H1 (cell line): Measurements from ENCODE around the gene CCL7. TPM values are rescaled to one million over a fixed set of nuclear protein-coding genes. Genes with fewer than 3 reads are reported as not detected.

ENCODE experiments used
- ASH2L ChIP-seq: fragments of 200-600, 300-600 bp; sonication (generic); IDR thresholded peaks from one replicate; pipeline ENCODE4 v1.7.1; 2017; ENCODE audit warnings: low read length
- BRCA1 ChIP-seq: IDR thresholded peaks from 2 replicates; pipeline ENCODE4 v1.6.1; 2012; ENCODE audit warnings: low read depth, low read length, improper control_type of control experiment
- HDAC6 ChIP-seq: IDR thresholded peaks from one replicate; pipeline ENCODE4 v1.7.1; 2012; ENCODE audit warnings: low read depth, mild to moderate bottlenecking, inconsistent platforms, low read length, moderate library complexity
- SIN3A ChIP-seq, 2 experiments: IDR thresholded peaks in 1 of 2; conservative IDR thresholded peaks in 1 of 2; 2 replicates each; pipeline ENCODE4 v1.6.1; 2011 to 2012; ENCODE audit warnings: low read length in 2 of 2, improper control_type of control experiment in 1 of 2, low read depth in 1 of 2, mild to moderate bottlenecking in 1 of 2
- YY1 ChIP-seq: IDR thresholded peaks from 2 replicates; pipeline ENCODE4 v1.6.1; 2011; ENCODE audit warnings: low read depth, mild to moderate bottlenecking, low read length
- polyA plus RNA-seq, 7 experiments: library from polyadenylated mRNA; depleted of rRNA in 3 of 7; stranded (reverse) in 5 of 7; unstranded in 2 of 7; fragments of >200 nt in 5 of 7; fragments of 200-250 nt in 2 of 7; gene quantifications; 1 replicate in 5 of 7; 2 replicates in 1 of 7; 4 replicates in 1 of 7; pipeline versions ENCODE4 v1.2.1 to v1.2.3, GENCODE V29; 2011 to 2013; ENCODE audit warnings: missing spikeins in 2 of 7, mixed read lengths in 2 of 7
- total RNA-seq: library from RNA; stranded (reverse); fragmentation: NEBNext Ultra II Directional; extraction: Animal tissue kit (Norgen Biotek cat#: 25700); gene quantifications from 2 replicates; pipeline ENCODE4 v1.2.1, GENCODE V29; 2021
- TF ChIP-seq, protein P1 (sequence below): fragments of 300-600 bp; sonication (generic); IDR thresholded peaks from 2 replicates; pipeline ENCODE4 v1.7.1; 2012; ENCODE audit warnings: low read length, moderate library complexity, mild to moderate bottlenecking, inconsistent platforms; ENCODE audit not compliant: insufficient replicate concordance
- TF ChIP-seq, protein P2 (sequence below), 3 experiments: IDR thresholded peaks; 1 replicate in 2 of 3; 2 replicates in 1 of 3; pipeline versions ENCODE4 v1.5.1 to v1.6.1; 2011; ENCODE audit warnings: low read length in 3 of 3, mild to moderate bottlenecking in 3 of 3, inconsistent platforms in 2 of 3, low read depth in 1 of 3, moderate library complexity in 1 of 3; ENCODE audit not compliant: insufficient read depth in 1 of 3; ENCODE audit errors: control extremely low read depth in 1 of 3
- TF ChIP-seq, protein P3 (sequence below): IDR thresholded peaks from 2 replicates; pipeline ENCODE4 v1.6.1; 2012; ENCODE audit warnings: inconsistent platforms

CCL7 gene
- total and polyA plus RNA-seq, 2 of the 8 experiments (the other 6 are each of a cell fraction or from before 2014, with no cell fraction given) = not detected

DNA sequence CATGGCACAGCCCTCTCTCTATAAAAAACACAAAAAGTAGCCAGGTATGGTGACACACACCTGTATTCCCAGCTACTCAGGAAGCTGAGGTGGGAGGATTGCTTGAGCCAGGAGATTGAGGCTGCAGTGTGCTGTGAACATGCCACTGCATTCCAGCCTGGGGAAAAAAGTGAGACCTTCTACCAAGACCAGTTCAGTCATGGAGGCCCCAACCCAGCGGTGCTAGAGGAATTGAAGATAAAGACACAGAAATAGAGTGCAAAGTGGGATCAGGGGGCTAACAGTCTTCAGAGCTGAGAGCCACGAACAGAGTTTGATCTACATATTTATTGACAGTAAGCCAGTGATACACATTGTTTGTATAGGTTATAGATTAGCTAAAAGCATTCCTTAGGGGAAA, 33.6 kb downstream of the CCL7 start (continued):
- TF ChIP-seq, protein P1, sequence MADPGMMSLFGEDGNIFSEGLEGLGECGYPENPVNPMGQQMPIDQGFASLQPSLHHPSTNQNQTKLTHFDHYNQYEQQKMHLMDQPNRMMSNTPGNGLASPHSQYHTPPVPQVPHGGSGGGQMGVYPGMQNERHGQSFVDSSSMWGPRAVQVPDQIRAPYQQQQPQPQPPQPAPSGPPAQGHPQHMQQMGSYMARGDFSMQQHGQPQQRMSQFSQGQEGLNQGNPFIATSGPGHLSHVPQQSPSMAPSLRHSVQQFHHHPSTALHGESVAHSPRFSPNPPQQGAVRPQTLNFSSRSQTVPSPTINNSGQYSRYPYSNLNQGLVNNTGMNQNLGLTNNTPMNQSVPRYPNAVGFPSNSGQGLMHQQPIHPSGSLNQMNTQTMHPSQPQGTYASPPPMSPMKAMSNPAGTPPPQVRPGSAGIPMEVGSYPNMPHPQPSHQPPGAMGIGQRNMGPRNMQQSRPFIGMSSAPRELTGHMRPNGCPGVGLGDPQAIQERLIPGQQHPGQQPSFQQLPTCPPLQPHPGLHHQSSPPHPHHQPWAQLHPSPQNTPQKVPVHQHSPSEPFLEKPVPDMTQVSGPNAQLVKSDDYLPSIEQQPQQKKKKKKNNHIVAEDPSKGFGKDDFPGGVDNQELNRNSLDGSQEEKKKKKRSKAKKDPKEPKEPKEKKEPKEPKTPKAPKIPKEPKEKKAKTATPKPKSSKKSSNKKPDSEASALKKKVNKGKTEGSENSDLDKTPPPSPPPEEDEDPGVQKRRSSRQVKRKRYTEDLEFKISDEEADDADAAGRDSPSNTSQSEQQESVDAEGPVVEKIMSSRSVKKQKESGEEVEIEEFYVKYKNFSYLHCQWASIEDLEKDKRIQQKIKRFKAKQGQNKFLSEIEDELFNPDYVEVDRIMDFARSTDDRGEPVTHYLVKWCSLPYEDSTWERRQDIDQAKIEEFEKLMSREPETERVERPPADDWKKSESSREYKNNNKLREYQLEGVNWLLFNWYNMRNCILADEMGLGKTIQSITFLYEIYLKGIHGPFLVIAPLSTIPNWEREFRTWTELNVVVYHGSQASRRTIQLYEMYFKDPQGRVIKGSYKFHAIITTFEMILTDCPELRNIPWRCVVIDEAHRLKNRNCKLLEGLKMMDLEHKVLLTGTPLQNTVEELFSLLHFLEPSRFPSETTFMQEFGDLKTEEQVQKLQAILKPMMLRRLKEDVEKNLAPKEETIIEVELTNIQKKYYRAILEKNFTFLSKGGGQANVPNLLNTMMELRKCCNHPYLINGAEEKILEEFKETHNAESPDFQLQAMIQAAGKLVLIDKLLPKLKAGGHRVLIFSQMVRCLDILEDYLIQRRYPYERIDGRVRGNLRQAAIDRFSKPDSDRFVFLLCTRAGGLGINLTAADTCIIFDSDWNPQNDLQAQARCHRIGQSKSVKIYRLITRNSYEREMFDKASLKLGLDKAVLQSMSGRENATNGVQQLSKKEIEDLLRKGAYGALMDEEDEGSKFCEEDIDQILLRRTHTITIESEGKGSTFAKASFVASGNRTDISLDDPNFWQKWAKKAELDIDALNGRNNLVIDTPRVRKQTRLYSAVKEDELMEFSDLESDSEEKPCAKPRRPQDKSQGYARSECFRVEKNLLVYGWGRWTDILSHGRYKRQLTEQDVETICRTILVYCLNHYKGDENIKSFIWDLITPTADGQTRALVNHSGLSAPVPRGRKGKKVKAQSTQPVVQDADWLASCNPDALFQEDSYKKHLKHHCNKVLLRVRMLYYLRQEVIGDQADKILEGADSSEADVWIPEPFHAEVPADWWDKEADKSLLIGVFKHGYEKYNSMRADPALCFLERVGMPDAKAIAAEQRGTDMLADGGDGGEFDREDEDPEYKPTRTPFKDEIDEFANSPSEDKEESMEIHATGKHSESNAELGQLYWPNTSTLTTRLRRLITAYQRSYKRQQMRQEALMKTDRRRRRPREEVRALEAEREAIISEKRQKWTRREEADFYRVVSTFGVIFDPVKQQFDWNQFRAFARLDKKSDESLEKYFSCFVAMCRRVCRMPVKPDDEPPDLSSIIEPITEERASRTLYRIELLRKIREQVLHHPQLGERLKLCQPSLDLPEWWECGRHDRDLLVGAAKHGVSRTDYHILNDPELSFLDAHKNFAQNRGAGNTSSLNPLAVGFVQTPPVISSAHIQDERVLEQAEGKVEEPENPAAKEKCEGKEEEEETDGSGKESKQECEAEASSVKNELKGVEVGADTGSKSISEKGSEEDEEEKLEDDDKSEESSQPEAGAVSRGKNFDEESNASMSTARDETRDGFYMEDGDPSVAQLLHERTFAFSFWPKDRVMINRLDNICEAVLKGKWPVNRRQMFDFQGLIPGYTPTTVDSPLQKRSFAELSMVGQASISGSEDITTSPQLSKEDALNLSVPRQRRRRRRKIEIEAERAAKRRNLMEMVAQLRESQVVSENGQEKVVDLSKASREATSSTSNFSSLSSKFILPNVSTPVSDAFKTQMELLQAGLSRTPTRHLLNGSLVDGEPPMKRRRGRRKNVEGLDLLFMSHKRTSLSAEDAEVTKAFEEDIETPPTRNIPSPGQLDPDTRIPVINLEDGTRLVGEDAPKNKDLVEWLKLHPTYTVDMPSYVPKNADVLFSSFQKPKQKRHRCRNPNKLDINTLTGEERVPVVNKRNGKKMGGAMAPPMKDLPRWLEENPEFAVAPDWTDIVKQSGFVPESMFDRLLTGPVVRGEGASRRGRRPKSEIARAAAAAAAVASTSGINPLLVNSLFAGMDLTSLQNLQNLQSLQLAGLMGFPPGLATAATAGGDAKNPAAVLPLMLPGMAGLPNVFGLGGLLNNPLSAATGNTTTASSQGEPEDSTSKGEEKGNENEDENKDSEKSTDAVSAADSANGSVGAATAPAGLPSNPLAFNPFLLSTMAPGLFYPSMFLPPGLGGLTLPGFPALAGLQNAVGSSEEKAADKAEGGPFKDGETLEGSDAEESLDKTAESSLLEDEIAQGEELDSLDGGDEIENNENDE = no peak
- TF ChIP-seq ASH2L = no peak
- TF ChIP-seq HDAC6 = no peak
- no peak for TF ChIP-seq SIN3A (conservative IDR thresholded peaks at IDR 0.05 in 1 of 2, IDR thresholded peaks at IDR 0.05 in 1 of 2; ENCODE audit: low read depth in 1 of 2, low read length in 2 of 2)
- TF ChIP-seq, protein P2, sequence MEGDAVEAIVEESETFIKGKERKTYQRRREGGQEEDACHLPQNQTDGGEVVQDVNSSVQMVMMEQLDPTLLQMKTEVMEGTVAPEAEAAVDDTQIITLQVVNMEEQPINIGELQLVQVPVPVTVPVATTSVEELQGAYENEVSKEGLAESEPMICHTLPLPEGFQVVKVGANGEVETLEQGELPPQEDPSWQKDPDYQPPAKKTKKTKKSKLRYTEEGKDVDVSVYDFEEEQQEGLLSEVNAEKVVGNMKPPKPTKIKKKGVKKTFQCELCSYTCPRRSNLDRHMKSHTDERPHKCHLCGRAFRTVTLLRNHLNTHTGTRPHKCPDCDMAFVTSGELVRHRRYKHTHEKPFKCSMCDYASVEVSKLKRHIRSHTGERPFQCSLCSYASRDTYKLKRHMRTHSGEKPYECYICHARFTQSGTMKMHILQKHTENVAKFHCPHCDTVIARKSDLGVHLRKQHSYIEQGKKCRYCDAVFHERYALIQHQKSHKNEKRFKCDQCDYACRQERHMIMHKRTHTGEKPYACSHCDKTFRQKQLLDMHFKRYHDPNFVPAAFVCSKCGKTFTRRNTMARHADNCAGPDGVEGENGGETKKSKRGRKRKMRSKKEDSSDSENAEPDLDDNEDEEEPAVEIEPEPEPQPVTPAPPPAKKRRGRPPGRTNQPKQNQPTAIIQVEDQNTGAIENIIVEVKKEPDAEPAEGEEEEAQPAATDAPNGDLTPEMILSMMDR (IDR thresholded peaks at IDR 0.05; ENCODE audit: control extremely low read depth in 1 of 3, insufficient read depth in 1 of 3, low read depth in 1 of 3, low read length in 3 of 3) = no peak
- no peak for TF ChIP-seq BRCA1
- no peak for TF ChIP-seq YY1
- TF ChIP-seq, protein P3, sequence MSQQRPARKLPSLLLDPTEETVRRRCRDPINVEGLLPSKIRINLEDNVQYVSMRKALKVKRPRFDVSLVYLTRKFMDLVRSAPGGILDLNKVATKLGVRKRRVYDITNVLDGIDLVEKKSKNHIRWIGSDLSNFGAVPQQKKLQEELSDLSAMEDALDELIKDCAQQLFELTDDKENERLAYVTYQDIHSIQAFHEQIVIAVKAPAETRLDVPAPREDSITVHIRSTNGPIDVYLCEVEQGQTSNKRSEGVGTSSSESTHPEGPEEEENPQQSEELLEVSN = no peak
